Adrenal gland (tissue), 12 donors: ENCODE data around the gene CRNKL1. TPM values are rescaled to one million over a fixed set of nuclear protein-coding genes. Genes with fewer than 3 reads are reported as not detected.

Experiments used
- DNase-seq, 7 donors: peaks; one replicate each; pipeline ENCODE4 v3.0.0-alpha.2; 2019 to 2020
- H3K27ac ChIP-seq, 5 donors: fragments of 200-600 bp; sonication (generic) in 4 of 5; 1 replicate in 3 of 5; 2 replicates in 2 of 5; pipeline versions ENCODE4 v1.5.1 to v1.8.0; 2016 to 2020; ENCODE audit warnings: mild to moderate bottlenecking in 1 of 5
- H3K27me3 ChIP-seq: fragments of 200-600 bp; 2 replicates; pipeline ENCODE4 v1.8.0; 2021
- H3K36me3 ChIP-seq, 2 donors: fragments of 200-600 bp; replicated peaks in 1 of 2; 1 replicate in 1 of 2; 2 replicates in 1 of 2; pipeline versions ENCODE4 v1.5.1 to v1.8.0; 2018 to 2022
- H3K4me1 ChIP-seq, 2 donors: fragments of 200-600 bp; replicated peaks in 1 of 2; 1 replicate in 1 of 2; 2 replicates in 1 of 2; pipeline versions ENCODE4 v1.5.1 to v1.8.0; 2018 to 2021
- H3K4me3 ChIP-seq, 4 donors: fragments of 200-600 bp; sonication (generic) in 3 of 4; one replicate each; pipeline ENCODE4 v1.5.1; 2016 to 2018
- H3K9me3 ChIP-seq, 3 donors: fragments of 200-600 bp; sonication (generic) in 1 of 3; replicated peaks in 1 of 3; 1 replicate in 2 of 3; 2 replicates in 1 of 3; pipeline versions ENCODE4 v1.5.1 to v1.8.0; 2016 to 2021
- POLR2A ChIP-seq, 2 donors: fragments of 450-650 bp; IDR thresholded peaks; one replicate each; pipeline ENCODE4 v1.6.1; 2017; ENCODE audit warnings: antibody characterized with exemption in 2 of 2, mild to moderate bottlenecking in 2 of 2, moderate library complexity in 1 of 2
- WGBS, 4 donors: extraction: QIAGEN DNeasy Blood & Tissue Kit in 2 of 4; methylation state at CpG; one replicate each; pipeline versions ENCODE4 v1.1.5 to v1.1.7; 2013 to 2017; 5-methylcytosine and 5-hydroxymethylcytosine counted together
- intact Hi-C, 2 donors: fragments of 100-400 bp; cut with DNase I; formaldehyde crosslinking; loops; one replicate each; pipeline versions ENCODE4 v1.14.1 to v1.15.0; 2022 to 2023
- polyA plus RNA-seq, 3 donors: library from polyadenylated mRNA; stranded (reverse); fragments of 200-250 nt in 2 of 3; fragments of 350-450 nt in 1 of 3; fragmentation: Illumina TruSeq in 1 of 3; extraction: RNeasy Lipid Tissue Mini Kit (QIAGEN cat#74804) in 1 of 3; gene quantifications; one replicate each; pipeline ENCODE4 v1.2.3, GENCODE V29; 2013 to 2014
- total RNA-seq, 9 donors: library from RNA; depleted of rRNA in 4 of 9; stranded (reverse); fragments of >200 nt in 4 of 9; fragments of 120-200 nt in 1 of 9; fragmentation: NEBNext Ultra II Directional in 1 of 9; extraction: Animal tissue kit (Norgen Biotek cat#: 25700) in 1 of 9; gene quantifications; one replicate each; pipeline versions ENCODE4 v1.1.0 to v1.2.4, GENCODE V29; 2013 to 2023
- TF ChIP-seq, protein P1 (sequence below), 6 experiments: fragments of 450-650 bp in 4 of 6; fragments of 200-600 bp in 2 of 6; sonication (generic) in 1 of 6; IDR thresholded peaks; 1 replicate in 5 of 6; 2 replicates in 1 of 6; pipeline versions ENCODE4 v1.5.1 to v1.8.0; 2016 to 2021; ENCODE audit warnings: antibody characterized with exemption in 6 of 6, mild to moderate bottlenecking in 2 of 6, moderate library complexity in 1 of 6
- donor health status: healthy with polysubstance abuse.
- donor health status: Bipolar disorder and iron deficiency.
- donor health status: DM: yes; HTN: yes; CAD: no.
- donor health status: DM: no; HTN: no; CAD: no.
- donor health status: DM: no; HTN: no; CAD: no.
- donor health status: DM: yes; HTN: yes; CAD: no.

CRNKL1 gene
- total and polyA plus RNA-seq, 12 donors, result 9.6 to 32.0 (median 18.7) TPM

DNA sequence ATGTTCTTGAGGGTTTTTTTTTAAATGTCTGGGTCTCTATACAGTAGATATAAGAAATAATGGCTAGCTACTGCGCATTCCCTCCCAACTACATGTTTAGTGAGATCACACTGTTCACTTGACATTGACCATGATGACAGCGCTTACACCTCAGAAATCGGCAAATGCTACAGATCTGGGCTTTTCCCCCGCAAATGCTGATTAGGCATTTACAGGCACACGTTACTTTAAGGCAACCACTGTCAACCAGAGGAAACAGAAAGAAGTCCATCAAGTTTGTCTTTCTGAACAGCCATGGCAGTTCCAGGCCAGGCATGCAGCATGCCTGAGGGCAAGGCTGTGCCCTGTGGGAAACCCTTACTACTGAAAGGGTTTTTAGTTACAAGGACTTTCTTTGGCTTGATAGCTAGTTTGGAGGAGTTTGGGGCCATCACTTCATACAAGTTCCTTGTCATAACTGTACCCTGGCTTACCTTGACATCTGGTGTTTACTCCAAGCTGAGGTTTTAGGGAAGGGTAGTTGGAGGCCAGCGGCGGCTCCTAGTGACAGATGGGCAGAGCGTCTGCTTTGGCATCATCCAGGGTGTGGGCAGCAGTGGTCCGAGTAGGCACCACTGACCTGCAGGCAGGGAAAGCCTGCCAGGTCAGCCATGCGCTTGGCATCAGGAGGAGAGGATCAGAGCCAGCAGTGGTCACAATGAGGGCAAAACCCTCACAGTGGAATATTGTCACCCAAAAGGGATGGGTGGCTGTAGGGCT lies 43.0 kb upstream of the CRNKL1 start:
- 79 to 87% (median 85%) methylated on average over 10 of the region's 10 CpGs for WGBS, 4 donors
- Histone ChIP-seq H3K9me3 (no peaks in the 10 kb centered on the region), H3K27ac (no peak overlapping the region), H3K4me1 (no peaks in the 10 kb centered on the region), H3K36me3 (no peaks in the 10 kb centered on the region), H3K4me3 (no peak overlapping the region), H3K27me3 (no peaks in the 10 kb centered on the region)
- no peak for DNase-seq
- intact Hi-C loops, result no loop called here
- TF ChIP-seq, protein P1, sequence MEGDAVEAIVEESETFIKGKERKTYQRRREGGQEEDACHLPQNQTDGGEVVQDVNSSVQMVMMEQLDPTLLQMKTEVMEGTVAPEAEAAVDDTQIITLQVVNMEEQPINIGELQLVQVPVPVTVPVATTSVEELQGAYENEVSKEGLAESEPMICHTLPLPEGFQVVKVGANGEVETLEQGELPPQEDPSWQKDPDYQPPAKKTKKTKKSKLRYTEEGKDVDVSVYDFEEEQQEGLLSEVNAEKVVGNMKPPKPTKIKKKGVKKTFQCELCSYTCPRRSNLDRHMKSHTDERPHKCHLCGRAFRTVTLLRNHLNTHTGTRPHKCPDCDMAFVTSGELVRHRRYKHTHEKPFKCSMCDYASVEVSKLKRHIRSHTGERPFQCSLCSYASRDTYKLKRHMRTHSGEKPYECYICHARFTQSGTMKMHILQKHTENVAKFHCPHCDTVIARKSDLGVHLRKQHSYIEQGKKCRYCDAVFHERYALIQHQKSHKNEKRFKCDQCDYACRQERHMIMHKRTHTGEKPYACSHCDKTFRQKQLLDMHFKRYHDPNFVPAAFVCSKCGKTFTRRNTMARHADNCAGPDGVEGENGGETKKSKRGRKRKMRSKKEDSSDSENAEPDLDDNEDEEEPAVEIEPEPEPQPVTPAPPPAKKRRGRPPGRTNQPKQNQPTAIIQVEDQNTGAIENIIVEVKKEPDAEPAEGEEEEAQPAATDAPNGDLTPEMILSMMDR (IDR thresholded peaks at IDR 0.05), result no peak
- TF ChIP-seq POLR2A (IDR thresholded peaks at IDR 0.05), result no peak

DNA sequence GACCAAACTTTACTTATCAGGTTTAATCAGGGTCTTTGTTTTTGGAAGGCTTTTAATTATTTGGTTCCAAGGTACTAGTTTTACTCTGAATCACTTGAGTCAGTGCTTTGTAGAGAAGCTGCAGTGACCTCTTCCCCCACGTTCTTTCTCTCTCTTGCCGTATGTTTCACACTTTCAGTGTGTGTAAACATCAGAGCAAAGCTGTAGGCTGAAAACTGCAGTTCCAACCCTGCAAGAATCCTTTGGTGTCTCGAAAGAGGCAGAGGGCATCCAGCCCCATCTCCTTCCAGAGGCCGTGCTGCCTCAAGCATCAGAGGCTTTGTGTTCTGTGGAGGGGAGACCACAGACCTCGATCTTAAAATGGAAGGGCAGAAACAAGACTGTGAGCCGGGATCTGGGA lies 42.1 kb upstream of the CRNKL1 start:
- no peak for DNase-seq
- H3K9me3 ChIP-seq, result no peaks in the 10 kb centered on the region
- intact Hi-C loops, result no loop called here
- no peaks in the 10 kb centered on the region for H3K27me3 ChIP-seq
- H3K36me3 ChIP-seq, result no peaks in the 10 kb centered on the region
- H3K4me1 ChIP-seq, result no peaks in the 10 kb centered on the region
- 71 to 86% (median 73%) methylated on average over 6 of the region's 6 CpGs for WGBS, 4 donors
- no peak for TF ChIP-seq POLR2A (IDR thresholded peaks at IDR 0.05)
- TF ChIP-seq, protein P1 (IDR thresholded peaks at IDR 0.05), result no peak
- H3K4me3 ChIP-seq, result no peak overlapping the region
- no peak overlapping the region for H3K27ac ChIP-seq

DNA sequence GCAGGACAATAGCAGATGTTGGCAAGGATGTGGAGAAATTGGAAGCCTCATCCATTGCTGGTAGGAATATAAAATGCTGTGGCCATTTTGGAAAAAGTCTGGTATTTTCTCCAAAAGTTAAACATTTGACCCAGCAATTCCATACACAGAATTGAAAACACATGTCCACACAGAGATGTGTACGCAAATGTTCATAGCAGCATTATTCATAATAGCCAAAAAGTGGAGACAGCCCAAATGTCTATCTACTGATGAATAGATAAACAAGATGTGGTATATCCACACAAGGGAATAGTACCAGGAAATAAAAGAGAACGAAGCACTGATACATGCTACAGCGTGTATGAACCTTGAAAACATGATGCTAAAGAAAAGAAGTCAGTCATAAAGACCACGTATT lies 40.6 kb upstream of the CRNKL1 start:
- H3K27ac ChIP-seq, result no peak overlapping the region
- no peak for TF ChIP-seq POLR2A (IDR thresholded peaks at IDR 0.05)
- TF ChIP-seq, protein P1 (IDR thresholded peaks at IDR 0.05), result no peak
- H3K4me1 ChIP-seq, result no peaks in the 10 kb centered on the region
- intact Hi-C loops, result no loop called here
- 80 to 90% (median 90%) methylated on average over 4 of the region's 4 CpGs for WGBS, 4 donors
- no peak for DNase-seq
- no peaks in the 10 kb centered on the region for H3K36me3 ChIP-seq
- no peaks in the 10 kb centered on the region for H3K27me3 ChIP-seq
- H3K4me3 ChIP-seq, result no peak overlapping the region
- H3K9me3 ChIP-seq, result no peaks in the 10 kb centered on the region

DNA sequence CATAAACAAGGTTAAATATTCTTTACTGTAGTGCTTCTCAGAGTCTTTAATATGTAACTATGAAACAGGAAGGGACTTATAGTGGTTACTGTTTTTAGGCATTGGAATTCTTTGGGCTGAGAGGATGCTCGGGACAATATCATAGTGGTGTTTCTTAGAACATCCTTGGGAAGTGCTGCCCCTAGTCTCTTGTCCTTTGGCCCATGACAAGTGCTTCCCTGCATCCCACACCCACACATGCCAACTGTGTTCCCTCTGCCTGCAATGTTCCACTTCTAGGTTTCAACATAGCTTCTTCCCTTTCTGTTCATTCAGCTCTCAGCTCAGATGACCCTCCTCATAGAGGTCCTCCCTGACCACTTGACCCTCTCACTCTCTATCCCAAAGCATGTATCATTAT lies 37.7 kb upstream of the CRNKL1 start:
- intact Hi-C loops, result loop anchor here (5.0 to 10.0 kb wide), 2 partner anchors 147 to 155 kb away; no protein-coding TSS in a partner anchor
- no peak overlapping the region for H3K4me3 ChIP-seq
- no peaks in the 10 kb centered on the region for H3K9me3 ChIP-seq
- H3K36me3 ChIP-seq, result no peaks in the 10 kb centered on the region
- WGBS, 4 donors, result 57 to 85% (median 69%) methylated on average over 1 of the region's 1 CpG
- H3K4me1 ChIP-seq, result no peaks in the 10 kb centered on the region
- H3K27ac ChIP-seq, result no peak overlapping the region
- no peak for DNase-seq
- no peaks in the 10 kb centered on the region for H3K27me3 ChIP-seq
- TF ChIP-seq POLR2A (IDR thresholded peaks at IDR 0.05), result no peak
- TF ChIP-seq, protein P1 (IDR thresholded peaks at IDR 0.05), result no peak
